HG03135 (cell line): ENCODE results near the gene ABCC8.
"Not testable (repeated sequence)": the region's sequence is repeated elsewhere in the genome, so short reads cannot be mapped to it uniquely, and the experiment has no call there.

ENCODE experiments used
- ATAC-seq: cut with Tn5 transposase; IDR thresholded peaks from one replicate; pipeline ENCODE4 v1.9.1; 2021; ENCODE audit warnings: mild to moderate bottlenecking, moderate library complexity; ENCODE audit not compliant: unreplicated experiment

The ABCC8 gene

GRCh38 chr11:17434108-17434507, 42.5 kb downstream of the ABCC8 start:
- no peak for ATAC-seq

- no peak for ATAC-seq
These were observed 44.6 kb downstream of the ABCC8 start for GRCh38 chr11:17432002-17432401.

- no peak for ATAC-seq
These were observed 45.5 kb downstream of the ABCC8 start for GRCh38 chr11:17431139-17431538.

DNA sequence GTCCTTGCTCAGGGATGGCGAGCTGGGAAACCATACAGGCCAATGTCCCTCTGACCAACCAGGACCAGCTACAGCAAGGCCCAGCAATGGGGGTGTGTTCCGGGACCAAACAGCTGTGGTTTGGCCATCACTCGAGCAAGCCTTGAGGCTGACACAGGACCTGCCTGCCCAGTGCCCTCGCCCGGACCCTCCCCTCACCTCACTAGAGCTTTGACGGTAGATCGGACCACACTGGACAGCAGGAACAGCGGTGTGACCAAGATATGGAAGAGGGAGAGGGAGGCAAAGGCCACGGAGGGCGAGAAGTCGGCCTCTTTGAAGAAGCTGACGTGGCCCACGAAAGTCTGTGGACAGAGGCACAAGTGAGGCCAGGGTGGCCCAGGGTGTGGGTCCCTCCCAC, 46.0 kb downstream of the ABCC8 start:
- ATAC-seq = no peak

DNA sequence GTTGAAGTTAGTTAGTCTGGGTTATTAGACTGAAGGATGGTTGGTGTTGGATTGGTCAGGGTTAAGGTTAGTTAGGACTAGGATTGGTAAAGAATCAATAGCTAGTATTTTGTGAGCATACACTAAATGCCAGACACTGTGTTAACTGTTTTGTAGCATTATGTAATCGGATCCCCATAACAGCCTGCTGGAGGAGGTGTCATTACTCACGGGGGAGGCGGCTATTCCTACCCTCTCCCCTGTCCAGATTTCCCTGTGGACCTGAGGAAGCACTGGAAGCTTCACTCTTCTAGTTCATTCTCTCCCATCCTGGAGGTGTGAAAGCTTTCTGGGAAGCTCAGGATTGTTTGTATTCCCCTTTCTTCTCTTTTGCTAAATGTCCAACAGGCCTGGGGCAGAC, 47.7 kb downstream of the ABCC8 start:
- ATAC-seq = no peak

DNA sequence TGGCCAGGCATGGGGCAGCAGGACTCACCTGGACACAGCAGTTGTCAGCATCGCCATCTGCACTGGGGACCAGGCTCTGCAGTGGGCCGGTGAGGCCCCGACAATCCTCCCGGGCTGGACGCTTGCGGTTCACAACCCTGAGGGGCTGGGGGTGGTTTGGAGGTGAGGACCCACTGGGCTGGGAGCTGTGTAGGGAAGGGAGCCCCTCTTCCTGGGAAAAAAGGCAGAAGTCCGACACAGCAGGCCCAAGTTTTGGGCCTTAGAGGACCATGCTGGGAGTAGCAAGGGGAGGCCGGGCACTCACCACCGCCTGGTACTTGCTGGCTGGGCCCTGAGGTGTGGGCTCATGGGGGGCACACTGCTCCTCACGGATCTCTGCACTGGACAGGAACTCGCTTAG, 48.4 kb downstream of the ABCC8 start:
- ATAC-seq = no peak

- not testable (repeated sequence) for ATAC-seq
These were observed 50.4 kb downstream of the ABCC8 start for GRCh38 chr11:17426233-17426632.

DNA sequence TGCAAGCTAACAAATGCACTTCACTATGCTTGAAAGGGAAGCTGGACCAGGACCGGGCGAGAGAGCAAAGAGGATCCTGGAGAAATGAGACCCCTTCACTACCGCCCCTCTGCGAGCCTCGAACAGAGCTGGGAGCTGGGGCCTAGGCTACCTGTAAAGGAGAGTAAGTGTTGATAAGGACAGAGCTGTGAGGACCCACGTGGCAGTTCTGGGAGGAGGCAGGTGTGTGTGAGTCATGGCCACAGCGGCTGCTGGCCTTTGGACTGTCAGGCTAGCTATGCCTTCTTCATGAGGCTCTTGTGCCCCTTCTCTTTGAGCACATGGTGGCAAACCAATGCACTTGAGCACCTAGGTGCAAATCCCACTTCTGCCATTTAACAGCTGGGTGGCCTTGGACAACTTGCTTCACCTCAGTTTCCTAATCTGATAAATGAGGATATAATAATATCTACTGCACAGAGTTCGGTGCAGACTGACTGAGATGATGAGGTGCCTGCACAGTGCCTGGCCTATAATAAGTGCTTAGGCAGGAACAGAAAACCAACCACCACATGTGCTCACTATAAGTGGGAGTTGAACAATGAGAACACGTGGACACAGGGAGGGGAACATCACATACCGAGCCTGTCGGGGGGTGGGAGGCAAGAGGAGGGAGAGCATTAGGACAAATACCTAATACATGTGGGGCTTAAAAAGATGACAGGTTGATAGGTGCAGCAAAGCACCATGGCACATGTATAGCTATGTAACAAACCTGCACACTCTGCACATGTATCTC, 52.9 kb downstream of the ABCC8 start:
- ATAC-seq = no peak

DNA sequence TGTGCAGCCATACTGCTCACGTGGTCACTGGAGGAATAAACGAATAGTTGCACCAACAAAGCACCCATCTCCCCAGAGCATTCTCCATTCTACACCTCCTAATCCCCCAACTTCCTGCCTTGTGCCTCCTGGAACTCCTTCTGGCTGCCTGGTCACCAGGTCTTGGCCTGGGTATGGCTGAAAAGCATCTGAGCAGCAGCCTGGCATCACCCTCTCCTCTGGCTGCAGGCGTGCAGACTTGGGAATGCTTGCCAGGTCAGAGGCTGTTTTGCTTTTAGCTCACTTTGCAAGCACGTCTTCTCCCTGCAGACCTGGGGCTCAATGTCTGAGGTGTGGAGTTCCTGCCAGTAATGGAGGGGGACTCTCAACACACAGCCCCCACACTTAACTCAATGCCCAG, 54.9 kb downstream of the ABCC8 start:
- ATAC-seq = no peak

DNA sequence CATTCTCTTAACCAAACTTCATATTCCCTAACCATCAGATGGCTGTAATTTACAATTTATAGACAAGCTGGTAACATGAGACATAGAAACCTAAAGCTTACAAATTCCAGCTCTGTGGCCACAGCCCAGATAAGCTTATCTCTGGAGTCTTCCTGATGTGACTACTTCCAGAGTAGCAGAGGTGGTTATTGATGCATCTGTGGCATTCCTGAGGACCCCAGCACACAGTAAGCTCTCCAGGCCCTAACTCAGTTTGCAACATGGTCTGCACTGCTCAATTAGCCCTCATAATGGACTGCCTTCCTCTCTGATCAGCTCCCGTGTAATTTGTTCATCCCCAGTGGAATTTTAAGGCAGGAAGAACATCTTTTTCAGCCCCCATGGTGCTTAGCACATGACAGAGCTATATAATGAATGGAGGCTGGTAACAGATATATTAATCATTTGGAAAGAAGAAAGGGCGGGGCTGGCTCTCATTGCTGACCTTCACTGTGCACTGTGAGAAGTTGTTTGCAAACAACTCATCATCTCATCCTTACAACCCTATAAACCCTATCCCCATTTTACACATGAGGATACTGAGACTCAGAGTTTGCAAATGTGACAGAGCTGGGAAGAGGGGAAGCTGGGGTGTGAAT, 58.1 kb downstream of the ABCC8 start:
- no peak for ATAC-seq

GRCh38 chr11:17416492-17416891, 60.2 kb downstream of the ABCC8 start:
- ATAC-seq = no peak

GRCh38 chr11:17415523-17416104, 61.0 kb downstream of the ABCC8 start:
- no peak for ATAC-seq

GRCh38 chr11:17414992-17415391, 61.7 kb downstream of the ABCC8 start:
- no peak for ATAC-seq

- no peak for ATAC-seq
These were observed 62.3 kb downstream of the ABCC8 start for GRCh38 chr11:17414317-17414737.

DNA sequence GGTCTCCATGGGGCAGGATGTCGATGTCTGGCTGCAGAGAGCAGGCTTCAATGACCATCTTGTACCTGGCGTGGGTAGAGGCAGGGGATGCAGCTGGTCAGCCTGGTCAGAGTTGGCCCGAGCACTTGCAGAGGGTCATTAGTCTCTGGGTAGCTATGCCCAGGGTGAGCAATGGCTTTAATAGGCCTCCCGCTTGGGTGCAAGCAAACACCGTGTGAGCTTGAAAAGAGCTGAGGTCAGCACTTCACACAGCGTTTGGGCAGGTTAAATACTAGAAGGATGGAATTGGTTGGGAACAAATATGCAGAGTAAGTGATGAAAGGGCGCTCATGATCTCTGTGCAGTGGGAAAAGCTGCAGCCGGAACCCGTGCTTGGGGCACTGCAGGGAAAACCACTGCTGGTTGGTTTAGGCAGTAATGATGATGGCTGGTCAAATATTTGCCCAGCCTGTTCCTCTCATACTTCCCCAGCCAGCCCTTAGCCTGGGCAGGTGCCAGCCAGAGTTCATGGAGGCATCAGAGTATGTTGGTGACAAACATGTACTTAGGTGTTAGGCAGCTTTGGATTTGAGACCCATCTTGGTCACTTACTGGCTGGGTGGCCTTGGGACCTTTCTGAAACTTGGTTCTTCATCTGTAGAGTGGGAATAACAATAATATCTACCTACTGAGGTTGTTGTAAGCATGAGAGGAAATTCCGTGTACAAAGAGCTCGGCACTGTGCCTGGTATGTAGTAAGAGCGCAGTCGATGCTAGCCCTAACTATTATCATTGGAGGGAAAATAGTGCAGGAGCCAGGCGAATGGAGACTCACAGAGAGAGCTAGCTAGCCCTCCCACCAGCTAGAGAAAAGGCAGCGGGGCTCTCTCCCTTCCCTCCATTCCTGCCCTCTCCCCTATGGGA, 63.0 kb downstream of the ABCC8 start:
- no peak for ATAC-seq

GRCh38 chr11:17412488-17413180, 64.0 kb downstream of the ABCC8 start:
- no peak for ATAC-seq

- ATAC-seq = no peak
These were observed 65.2 kb downstream of the ABCC8 start for GRCh38 chr11:17411418-17411817.

- no peak for ATAC-seq
These were observed 65.9 kb downstream of the ABCC8 start for GRCh38 chr11:17410606-17411379.

GRCh38 chr11:17408641-17409040, 68.0 kb downstream of the ABCC8 start:
- no peak for ATAC-seq

GRCh38 chr11:17408026-17408425, 68.6 kb downstream of the ABCC8 start:
- no peak for ATAC-seq
